ENCODE data around the gene STARD8. TPM values are rescaled to one million over a fixed set of nuclear protein-coding genes. Genes with fewer than 3 reads are reported as not detected.

Gene STARD8
- polyA plus RNA-seq, 1 donor from 2014 or later: 0.09 TPM

DNA sequence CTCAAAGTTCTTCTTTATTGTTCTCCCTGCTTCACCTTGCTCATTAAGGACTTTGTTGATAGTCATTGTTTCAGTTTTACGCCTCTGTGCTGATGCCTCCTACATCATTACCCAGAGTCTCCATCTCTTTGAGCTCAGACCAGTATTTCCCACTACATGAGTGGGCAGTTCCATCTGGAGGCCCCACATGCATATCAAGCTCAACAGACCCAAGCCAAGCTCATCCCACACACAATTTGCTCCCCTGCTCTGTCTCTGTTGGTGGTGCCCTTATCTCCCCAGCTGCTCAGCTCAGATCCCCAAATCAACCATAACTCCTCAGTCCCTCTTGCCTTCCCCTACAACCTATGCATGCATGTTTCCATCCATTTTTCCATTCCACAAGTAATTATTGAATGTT is 96.3 kb downstream of the STARD8 start:
- no peak overlapping the region for H3K4me2 ChIP-seq (ENCODE audit: low read length)
- no peaks in the 10 kb centered on the region for H3K36me3 ChIP-seq (ENCODE audit: insufficient read depth, low read length)
- no peak overlapping the region for H3K4me3 ChIP-seq (ENCODE audit: low read length)
- no peak overlapping the region for H3K9ac ChIP-seq (ENCODE audit: low read length)
- no peaks in the 10 kb centered on the region for H3K9me2 ChIP-seq (ENCODE audit: insufficient read depth, low read length)
- H3F3A ChIP-seq (ENCODE audit: insufficient read depth, low read length, poor library complexity, severe bottlenecking): no peaks in the 10 kb centered on the region
- H3K27me3 ChIP-seq (ENCODE audit: insufficient read depth, low read depth, low read length): no peaks in the 10 kb centered on the region
- H3K79me2 ChIP-seq (replicated peaks; ENCODE audit: insufficient read depth, low read length): no peaks in the 10 kb centered on the region
- H4K20me1 ChIP-seq (ENCODE audit: insufficient read depth): no peaks in the 10 kb centered on the region
- no peaks in the 10 kb centered on the region for H3K9me3 ChIP-seq (ENCODE audit: low read length)
- H3K27ac ChIP-seq (ENCODE audit: low read length): no peak overlapping the region
- no peak for TF ChIP-seq SMC3 (conservative IDR thresholded peaks at IDR 0.05; ENCODE audit: poor library complexity)
- TF ChIP-seq EZH2 (IDR thresholded peaks at IDR 0.05; ENCODE audit: borderline replicate concordance, insufficient read depth, low read length, poor library complexity, severe bottlenecking): no peak
- TF ChIP-seq, protein P1, sequence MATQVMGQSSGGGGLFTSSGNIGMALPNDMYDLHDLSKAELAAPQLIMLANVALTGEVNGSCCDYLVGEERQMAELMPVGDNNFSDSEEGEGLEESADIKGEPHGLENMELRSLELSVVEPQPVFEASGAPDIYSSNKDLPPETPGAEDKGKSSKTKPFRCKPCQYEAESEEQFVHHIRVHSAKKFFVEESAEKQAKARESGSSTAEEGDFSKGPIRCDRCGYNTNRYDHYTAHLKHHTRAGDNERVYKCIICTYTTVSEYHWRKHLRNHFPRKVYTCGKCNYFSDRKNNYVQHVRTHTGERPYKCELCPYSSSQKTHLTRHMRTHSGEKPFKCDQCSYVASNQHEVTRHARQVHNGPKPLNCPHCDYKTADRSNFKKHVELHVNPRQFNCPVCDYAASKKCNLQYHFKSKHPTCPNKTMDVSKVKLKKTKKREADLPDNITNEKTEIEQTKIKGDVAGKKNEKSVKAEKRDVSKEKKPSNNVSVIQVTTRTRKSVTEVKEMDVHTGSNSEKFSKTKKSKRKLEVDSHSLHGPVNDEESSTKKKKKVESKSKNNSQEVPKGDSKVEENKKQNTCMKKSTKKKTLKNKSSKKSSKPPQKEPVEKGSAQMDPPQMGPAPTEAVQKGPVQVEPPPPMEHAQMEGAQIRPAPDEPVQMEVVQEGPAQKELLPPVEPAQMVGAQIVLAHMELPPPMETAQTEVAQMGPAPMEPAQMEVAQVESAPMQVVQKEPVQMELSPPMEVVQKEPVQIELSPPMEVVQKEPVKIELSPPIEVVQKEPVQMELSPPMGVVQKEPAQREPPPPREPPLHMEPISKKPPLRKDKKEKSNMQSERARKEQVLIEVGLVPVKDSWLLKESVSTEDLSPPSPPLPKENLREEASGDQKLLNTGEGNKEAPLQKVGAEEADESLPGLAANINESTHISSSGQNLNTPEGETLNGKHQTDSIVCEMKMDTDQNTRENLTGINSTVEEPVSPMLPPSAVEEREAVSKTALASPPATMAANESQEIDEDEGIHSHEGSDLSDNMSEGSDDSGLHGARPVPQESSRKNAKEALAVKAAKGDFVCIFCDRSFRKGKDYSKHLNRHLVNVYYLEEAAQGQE (IDR thresholded peaks at IDR 0.05; ENCODE audit: borderline replicate concordance): no peak
- H2AFZ ChIP-seq (ENCODE audit: low read depth, low read length): no peak overlapping the region

DNA sequence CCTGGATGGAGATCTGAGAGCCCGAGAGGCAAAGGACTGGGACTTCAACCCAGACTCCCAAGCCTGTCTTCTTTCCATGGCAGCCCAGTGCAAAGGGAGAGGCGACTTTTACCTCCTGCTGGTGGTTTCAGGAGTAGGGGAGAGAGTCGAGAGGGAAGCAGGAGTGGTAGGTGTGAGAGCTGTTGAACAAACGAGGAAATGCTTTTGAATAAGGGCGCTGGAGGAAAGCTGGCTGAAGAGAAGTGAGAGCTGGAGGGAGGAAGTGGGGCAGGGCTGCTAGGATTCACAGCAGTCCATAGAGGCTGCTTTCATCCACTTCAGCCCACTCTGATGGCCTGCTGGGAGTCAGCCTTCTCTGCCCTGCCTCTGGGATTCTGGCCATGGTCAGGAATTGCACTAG is 99.5 kb downstream of the STARD8 start:
- H3K27me3 ChIP-seq (ENCODE audit: insufficient read depth, low read depth, low read length): no peaks in the 10 kb centered on the region
- H3K4me2 ChIP-seq (ENCODE audit: low read length): no peak overlapping the region
- H4K20me1 ChIP-seq (ENCODE audit: insufficient read depth): no peaks in the 10 kb centered on the region
- H3K36me3 ChIP-seq (ENCODE audit: insufficient read depth, low read length): no peaks in the 10 kb centered on the region
- H3F3A ChIP-seq (ENCODE audit: insufficient read depth, low read length, poor library complexity, severe bottlenecking): no peaks in the 10 kb centered on the region
- H2AFZ ChIP-seq (ENCODE audit: low read depth, low read length): no peak overlapping the region
- TF ChIP-seq POLR2AphosphoS5 (IDR thresholded peaks at IDR 0.05): no peak
- H3K9me3 ChIP-seq (ENCODE audit: low read length): no peaks in the 10 kb centered on the region
- H3K27ac ChIP-seq (ENCODE audit: low read length): no peak overlapping the region
- no peaks in the 10 kb centered on the region for H3K79me2 ChIP-seq (replicated peaks; ENCODE audit: insufficient read depth, low read length)
- no peak overlapping the region for H3K4me3 ChIP-seq (ENCODE audit: low read length)
- H3K9ac ChIP-seq (ENCODE audit: low read length): no peak overlapping the region
- H3K9me2 ChIP-seq (ENCODE audit: insufficient read depth, low read length): no peaks in the 10 kb centered on the region

DNA sequence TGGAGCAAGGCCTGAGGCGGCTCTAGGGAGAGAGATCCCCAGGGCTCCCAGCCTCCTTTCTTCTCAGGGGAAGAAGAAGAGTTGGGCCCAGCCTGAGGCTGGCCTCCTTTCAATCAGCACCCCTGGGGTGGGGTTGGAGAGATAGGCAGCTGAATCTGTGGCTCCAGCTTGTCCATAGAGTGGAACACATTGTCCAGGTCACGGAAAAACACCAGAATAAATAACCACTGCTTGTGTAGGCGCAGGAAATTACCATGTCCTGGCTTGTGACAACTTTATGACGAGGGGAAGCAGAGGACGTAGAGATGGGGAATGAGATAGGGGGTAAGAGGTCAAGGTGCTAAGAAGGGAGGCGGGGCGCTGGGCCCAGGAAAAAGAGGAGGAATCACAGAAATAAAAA is 100.6 kb downstream of the STARD8 start:
- H4K20me1 ChIP-seq (ENCODE audit: insufficient read depth): no peaks in the 10 kb centered on the region
- no peak overlapping the region for H3K27ac ChIP-seq (ENCODE audit: low read length)
- no peaks in the 10 kb centered on the region for H3K9me2 ChIP-seq (ENCODE audit: insufficient read depth, low read length)
- no peak overlapping the region for H3K9ac ChIP-seq (ENCODE audit: low read length)
- H2AFZ ChIP-seq (ENCODE audit: low read depth, low read length): no peak overlapping the region
- no peaks in the 10 kb centered on the region for H3K36me3 ChIP-seq (ENCODE audit: insufficient read depth, low read length)
- H3K27me3 ChIP-seq (ENCODE audit: insufficient read depth, low read depth, low read length): no peaks in the 10 kb centered on the region
- H3K4me2 ChIP-seq (ENCODE audit: low read length): no peak overlapping the region
- no peaks in the 10 kb centered on the region for H3F3A ChIP-seq (ENCODE audit: insufficient read depth, low read length, poor library complexity, severe bottlenecking)
- no peaks in the 10 kb centered on the region for H3K79me2 ChIP-seq (replicated peaks; ENCODE audit: insufficient read depth, low read length)
- H3K4me3 ChIP-seq (ENCODE audit: low read length): no peak overlapping the region
- TF ChIP-seq SMC3 (conservative IDR thresholded peaks at IDR 0.05; ENCODE audit: poor library complexity) (no peak), EZH2 (IDR thresholded peaks at IDR 0.05; ENCODE audit: borderline replicate concordance, insufficient read depth, low read length, poor library complexity, severe bottlenecking) (no peak)
- H3K9me3 ChIP-seq (ENCODE audit: low read length): no peaks in the 10 kb centered on the region

DNA sequence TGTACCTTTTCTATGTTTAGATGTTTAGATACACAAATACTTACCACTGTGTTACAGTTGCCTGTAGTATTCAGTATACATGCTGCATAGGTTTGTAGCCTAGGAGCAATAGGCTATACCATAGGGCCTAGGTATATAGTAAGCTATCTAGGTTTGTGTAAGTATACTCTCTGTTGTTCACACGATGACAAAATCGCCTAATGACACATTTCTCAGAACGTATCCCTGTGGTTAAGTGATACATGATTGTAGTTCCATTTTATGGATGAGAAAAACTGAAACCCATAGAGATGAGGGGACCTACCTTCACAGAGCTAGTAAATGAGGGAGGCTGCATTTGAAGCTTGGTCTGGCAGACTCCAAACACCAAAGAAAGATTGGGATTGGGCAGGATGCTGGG is 102.0 kb downstream of the STARD8 start:
- Histone ChIP-seq H3K27me3 (ENCODE audit: insufficient read depth, low read depth, low read length) (no peaks in the 10 kb centered on the region), H3K79me2 (replicated peaks; ENCODE audit: insufficient read depth, low read length) (no peaks in the 10 kb centered on the region), H3K27ac (ENCODE audit: low read length) (no peak overlapping the region), H3F3A (ENCODE audit: insufficient read depth, low read length, poor library complexity, severe bottlenecking) (no peaks in the 10 kb centered on the region), H3K9me3 (ENCODE audit: low read length) (no peaks in the 10 kb centered on the region), H3K4me3 (ENCODE audit: low read length) (no peak overlapping the region), H4K20me1 (ENCODE audit: insufficient read depth) (no peaks in the 10 kb centered on the region), H2AFZ (ENCODE audit: low read depth, low read length) (no peak overlapping the region), H3K4me2 (ENCODE audit: low read length) (no peak overlapping the region), H3K9me2 (ENCODE audit: insufficient read depth, low read length) (no peaks in the 10 kb centered on the region), H3K36me3 (ENCODE audit: insufficient read depth, low read length) (no peaks in the 10 kb centered on the region), H3K9ac (ENCODE audit: low read length) (no peak overlapping the region)
- TF ChIP-seq, protein P1 (IDR thresholded peaks at IDR 0.05; ENCODE audit: borderline replicate concordance): no peak
- TF ChIP-seq EP300 (conservative IDR thresholded peaks at IDR 0.05; ENCODE audit: poor library complexity, severe bottlenecking) (no peak), POLR2AphosphoS5 (IDR thresholded peaks at IDR 0.05) (no peak)
- TF ChIP-seq, protein P2, sequence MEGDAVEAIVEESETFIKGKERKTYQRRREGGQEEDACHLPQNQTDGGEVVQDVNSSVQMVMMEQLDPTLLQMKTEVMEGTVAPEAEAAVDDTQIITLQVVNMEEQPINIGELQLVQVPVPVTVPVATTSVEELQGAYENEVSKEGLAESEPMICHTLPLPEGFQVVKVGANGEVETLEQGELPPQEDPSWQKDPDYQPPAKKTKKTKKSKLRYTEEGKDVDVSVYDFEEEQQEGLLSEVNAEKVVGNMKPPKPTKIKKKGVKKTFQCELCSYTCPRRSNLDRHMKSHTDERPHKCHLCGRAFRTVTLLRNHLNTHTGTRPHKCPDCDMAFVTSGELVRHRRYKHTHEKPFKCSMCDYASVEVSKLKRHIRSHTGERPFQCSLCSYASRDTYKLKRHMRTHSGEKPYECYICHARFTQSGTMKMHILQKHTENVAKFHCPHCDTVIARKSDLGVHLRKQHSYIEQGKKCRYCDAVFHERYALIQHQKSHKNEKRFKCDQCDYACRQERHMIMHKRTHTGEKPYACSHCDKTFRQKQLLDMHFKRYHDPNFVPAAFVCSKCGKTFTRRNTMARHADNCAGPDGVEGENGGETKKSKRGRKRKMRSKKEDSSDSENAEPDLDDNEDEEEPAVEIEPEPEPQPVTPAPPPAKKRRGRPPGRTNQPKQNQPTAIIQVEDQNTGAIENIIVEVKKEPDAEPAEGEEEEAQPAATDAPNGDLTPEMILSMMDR (IDR thresholded peaks at IDR 0.05; ENCODE audit: poor library complexity, severe bottlenecking): no peak
